Stimulated activated CD8-positive, alpha-beta memory T cell treated with anti-CD3 and anti-CD28 coated beads, Interleukin-7, amount 100 ng/mL, for 24 hours (primary cell): ENCODE measurements around the gene BAIAP3.
"Not testable (repeated sequence)": the region's sequence is repeated elsewhere in the genome, so short reads cannot be mapped to it uniquely, and the experiment has no call there.

Source experiments
- DNase-seq: peaks from one replicate; pipeline ENCODE4 v3.0.0-alpha.2; 2020; ENCODE audit warnings: low read depth

The BAIAP3 gene, protein sequence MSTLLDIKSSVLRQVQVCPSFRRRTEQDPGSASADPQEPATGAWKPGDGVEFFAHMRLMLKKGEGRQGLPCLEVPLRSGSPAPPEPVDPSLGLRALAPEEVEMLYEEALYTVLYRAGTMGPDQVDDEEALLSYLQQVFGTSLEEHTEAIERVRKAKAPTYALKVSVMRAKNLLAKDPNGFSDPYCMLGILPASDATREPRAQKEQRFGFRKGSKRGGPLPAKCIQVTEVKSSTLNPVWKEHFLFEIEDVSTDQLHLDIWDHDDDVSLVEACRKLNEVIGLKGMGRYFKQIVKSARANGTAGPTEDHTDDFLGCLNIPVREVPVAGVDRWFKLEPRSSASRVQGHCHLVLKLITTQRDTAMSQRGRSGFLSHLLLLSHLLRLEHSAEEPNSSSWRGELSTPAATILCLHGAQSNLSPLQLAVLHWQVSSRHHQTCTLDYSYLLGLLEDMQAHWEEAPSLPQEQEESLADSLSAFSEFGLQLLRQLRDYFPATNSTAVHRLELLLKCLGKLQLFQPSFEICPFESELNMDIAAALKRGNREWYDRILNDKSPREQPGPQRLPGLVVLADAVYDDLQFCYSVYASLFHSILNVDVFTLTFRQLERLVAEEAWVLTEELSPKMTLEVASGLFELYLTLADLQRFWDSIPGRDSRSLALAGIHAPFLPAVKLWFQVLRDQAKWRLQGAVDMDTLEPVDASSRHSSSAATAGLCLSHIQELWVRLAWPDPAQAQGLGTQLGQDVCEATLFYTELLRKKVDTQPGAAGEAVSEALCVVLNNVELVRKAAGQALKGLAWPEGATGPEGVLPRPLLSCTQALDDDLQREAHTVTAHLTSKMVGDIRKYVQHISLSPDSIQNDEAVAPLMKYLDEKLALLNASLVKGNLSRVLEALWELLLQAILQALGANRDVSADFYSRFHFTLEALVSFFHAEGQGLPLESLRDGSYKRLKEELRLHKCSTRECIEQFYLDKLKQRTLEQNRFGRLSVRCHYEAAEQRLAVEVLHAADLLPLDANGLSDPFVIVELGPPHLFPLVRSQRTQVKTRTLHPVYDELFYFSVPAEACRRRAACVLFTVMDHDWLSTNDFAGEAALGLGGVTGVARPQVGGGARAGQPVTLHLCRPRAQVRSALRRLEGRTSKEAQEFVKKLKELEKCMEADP

GRCh38 chr16:1333149-1333812, at the start of gene BAIAP3:
Gene BAIAP3 (plus strand): TSS chr16:1333645. CDS start chr16:1338550, 4,905 bp downstream.
- DNase-seq, result no peak

DNA sequence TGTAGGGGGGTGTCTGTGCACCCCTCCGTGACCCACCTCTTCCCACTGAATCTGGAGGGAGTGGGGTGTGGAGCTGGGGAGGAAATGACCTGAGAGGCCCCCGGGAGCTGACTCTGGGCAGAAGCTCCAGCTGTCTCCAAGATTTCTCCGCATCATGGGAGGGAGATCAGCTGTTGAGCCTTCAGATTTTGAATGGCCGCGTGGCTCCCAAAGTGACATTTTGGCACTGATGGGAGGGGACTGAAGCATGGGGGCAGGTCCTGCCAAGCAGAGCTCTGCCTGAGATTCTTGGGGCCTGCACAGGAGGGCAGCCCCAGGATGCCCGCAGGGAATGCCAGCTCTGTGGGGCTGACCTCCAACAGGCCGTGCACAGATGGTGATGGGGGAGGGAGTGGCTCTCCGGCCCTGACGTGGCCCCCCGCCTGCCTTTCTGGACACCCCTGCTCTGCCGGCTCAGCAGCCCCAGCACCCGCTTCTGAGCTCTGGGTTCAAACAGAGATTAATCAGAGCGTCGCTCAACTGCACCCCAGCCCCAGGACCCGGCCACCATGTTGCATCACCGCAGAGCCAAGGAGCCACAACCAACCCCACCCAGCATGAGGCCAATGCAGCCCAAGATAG, 49.3 kb upstream of the BAIAP3 start:
- no peak for DNase-seq

DNA sequence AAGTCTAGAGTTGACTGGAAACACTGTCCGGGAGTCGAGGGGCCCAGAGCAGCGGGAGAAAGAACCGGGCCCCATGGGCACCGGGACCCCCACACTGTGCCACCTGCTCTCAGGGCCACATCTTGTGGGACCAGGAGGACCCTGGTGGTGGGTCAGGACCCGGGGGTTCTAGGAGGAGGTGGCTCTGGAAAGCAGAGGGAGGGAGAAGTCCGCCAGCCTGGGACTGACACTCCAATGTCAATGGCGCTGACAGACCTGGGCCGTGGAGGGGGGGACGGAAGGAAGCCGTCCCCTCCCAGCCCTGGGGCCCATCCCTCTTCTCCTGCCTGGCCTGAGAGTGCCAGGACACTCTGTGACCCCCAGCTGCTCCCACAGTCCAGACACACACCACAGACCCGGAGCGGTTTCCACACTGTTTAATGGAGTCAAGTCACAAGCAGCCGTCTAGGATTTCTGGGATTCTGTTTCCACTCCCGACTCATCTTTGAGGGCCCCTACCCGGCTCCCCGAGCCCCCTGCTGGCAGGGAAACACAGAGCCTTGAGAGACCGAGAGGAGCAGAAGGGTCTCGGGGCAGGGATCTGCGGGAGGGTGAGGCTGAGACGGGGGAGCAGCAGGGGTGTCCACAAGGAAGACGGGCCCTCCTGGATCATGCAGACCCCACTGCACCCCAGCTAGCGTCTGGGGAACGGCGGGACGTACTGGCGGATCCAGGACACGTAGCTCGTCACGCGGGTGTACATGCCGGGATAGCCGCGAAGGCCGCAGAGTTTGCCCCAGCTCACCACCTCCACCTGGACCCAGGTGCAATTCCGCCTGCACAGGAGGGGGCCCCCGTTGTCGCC, 47.6 kb upstream of the BAIAP3 start:
- DNase-seq, result no peak

DNA sequence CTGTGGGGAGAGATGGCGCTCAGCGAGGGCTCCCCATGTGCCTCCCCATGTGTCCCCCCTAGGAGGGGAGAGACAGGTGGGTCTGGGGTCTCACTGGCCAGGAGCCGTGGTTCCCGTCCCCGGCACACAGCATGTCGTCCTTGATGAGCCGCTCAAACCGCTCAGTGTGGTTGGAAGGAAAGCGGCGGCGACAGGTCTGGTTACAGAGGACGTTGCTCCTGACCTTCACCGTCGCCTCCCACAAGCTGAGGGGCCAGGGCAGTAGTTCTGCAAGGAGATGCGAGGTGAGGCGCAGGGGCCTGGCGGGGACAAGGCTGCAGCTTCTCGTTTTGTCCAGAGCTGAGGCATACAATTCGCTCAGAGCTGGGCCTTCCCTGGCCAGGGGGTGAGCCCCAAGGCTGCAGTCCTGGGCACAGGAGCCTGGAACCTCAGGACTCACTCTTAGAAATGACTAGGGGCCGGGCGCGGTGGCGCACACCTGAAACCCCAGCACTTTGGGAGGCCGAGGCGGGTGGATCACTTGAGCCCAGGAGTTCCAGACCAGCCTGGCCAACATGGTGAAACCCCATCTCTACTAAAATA, 46.8 kb upstream of the BAIAP3 start:
- no peak for DNase-seq

GRCh38 chr16:1287982-1288670, 45.3 kb upstream of the BAIAP3 start:
- no peak for DNase-seq

GRCh38 chr16:1288813-1289476, 44.5 kb upstream of the BAIAP3 start:
- no peak for DNase-seq

GRCh38 chr16:1289477-1289866, 44.0 kb upstream of the BAIAP3 start:
- no peak for DNase-seq

- no peak for DNase-seq
These were observed 43.4 kb upstream of the BAIAP3 start for GRCh38 chr16:1290063-1290501.

DNA sequence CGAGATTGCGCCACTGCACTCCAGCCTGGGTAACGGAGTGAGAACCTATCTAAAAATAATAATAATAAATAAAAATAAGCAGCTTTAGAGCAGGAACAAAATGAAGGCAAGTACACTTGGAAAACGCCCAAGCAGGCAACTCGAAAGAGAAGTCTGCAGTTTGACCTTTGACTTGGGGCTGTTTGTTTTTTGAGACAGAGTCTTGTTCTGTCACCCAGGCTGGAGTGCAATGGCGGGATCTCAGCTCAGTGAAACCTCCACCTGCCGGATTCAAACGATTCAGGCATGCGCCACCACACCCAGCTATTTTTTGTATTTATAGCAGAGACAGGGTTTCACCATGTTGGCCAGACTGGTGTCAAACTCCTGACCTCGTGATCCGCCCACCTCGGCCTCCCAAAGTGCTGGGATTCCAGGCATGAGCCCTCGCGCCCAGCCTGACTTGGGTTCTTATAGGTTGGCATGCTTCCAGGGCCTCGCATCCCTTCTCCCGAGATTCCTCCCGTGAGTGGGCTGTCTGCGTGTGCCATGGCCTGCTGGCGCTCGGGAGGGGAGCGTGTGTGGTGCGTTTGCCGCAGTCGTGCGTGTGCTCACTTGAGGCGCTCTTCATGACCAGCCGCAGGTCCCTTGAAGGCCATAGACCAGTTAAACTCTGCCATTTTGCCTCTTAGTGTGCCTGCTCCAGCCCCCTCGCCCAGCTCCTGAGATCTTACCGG, 42.4 kb upstream of the BAIAP3 start:
- DNase-seq, result no peak

- DNase-seq, result no peak
These were observed 41.9 kb upstream of the BAIAP3 start for GRCh38 chr16:1291576-1291974.

- DNase-seq, result not testable (repeated sequence)
These were observed 41.2 kb upstream of the BAIAP3 start for GRCh38 chr16:1292208-1292607.

- not testable (repeated sequence) for DNase-seq
These were observed 40.6 kb upstream of the BAIAP3 start for GRCh38 chr16:1292808-1293207.

DNA sequence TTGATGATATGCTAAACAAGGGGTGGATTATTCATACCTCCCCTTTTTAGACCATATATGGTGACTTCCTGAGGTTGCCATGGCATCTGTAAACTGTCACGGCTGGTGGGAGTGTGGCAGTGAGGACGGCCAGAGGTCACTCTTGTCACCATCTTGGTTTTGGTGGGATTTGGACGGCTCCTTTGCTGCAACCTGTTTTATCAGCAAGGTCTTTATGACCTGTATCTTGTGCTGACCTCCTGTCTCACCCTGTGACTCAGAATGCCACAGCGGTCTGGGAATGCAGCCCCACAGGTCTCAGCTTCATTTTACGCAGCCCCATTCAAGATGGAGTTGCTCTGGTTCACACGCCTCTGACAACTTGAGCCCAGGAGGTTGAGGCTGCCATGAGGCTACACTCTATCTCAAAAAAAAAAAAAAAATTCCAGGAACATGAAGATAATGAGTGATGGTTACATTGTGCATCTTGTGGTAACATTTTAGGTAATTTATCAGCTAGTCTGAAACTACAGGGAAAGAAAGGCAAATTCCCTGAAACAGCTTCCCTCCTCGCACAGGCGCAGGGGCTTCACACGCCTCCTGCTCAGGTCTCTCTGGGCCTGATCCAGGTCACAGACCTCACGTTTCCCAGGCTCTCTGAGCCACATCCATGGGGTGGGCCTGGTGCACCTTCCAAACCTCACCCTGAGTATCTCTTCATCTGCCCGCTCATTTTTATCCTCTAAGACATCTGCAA, 39.4 kb upstream of the BAIAP3 start:
- DNase-seq, result no peak

- no peak for DNase-seq
These were observed 38.0 kb upstream of the BAIAP3 start for GRCh38 chr16:1295465-1295864.

GRCh38 chr16:1296688-1297017, 36.8 kb upstream of the BAIAP3 start:
- not testable (repeated sequence) for DNase-seq

- no peak for DNase-seq
These were observed 36.3 kb upstream of the BAIAP3 start for GRCh38 chr16:1297018-1297696.

GRCh38 chr16:1298406-1298805, 35.0 kb upstream of the BAIAP3 start:
- DNase-seq, result no peak
